GM12873 (cell line): ENCODE measurements around the gene LMLN.

Source experiments
- TF ChIP-seq, protein P1 (sequence below): IDR thresholded peaks from 2 replicates; pipeline ENCODE4 v1.5.1; 2012; ENCODE audit warnings: low read depth, mild to moderate bottlenecking, moderate library complexity, low read length, control low read depth; ENCODE audit not compliant: insufficient read depth; ENCODE audit errors: missing control alignments

LMLN gene

DNA sequence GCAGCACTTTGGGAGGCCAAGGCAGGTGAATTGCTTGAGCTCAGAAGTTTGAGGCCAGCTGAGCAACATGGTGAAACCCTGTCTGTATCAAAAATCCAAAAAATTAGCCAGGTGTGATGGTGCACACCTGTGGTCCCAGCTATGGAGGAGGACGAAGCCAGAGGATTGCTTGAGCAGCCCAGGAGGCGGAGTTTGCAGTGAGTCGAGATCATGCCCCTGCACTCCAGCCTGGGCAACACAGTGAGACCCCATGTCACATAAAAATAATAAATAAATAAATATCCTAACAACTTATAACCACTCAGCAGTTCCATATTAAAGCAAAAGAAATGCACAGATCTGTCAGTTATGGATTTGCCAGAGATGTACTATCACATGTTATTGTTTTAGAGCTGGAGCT, 62.6 kb downstream of the LMLN start:
- TF ChIP-seq, protein P1, sequence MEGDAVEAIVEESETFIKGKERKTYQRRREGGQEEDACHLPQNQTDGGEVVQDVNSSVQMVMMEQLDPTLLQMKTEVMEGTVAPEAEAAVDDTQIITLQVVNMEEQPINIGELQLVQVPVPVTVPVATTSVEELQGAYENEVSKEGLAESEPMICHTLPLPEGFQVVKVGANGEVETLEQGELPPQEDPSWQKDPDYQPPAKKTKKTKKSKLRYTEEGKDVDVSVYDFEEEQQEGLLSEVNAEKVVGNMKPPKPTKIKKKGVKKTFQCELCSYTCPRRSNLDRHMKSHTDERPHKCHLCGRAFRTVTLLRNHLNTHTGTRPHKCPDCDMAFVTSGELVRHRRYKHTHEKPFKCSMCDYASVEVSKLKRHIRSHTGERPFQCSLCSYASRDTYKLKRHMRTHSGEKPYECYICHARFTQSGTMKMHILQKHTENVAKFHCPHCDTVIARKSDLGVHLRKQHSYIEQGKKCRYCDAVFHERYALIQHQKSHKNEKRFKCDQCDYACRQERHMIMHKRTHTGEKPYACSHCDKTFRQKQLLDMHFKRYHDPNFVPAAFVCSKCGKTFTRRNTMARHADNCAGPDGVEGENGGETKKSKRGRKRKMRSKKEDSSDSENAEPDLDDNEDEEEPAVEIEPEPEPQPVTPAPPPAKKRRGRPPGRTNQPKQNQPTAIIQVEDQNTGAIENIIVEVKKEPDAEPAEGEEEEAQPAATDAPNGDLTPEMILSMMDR, result no peak

DNA sequence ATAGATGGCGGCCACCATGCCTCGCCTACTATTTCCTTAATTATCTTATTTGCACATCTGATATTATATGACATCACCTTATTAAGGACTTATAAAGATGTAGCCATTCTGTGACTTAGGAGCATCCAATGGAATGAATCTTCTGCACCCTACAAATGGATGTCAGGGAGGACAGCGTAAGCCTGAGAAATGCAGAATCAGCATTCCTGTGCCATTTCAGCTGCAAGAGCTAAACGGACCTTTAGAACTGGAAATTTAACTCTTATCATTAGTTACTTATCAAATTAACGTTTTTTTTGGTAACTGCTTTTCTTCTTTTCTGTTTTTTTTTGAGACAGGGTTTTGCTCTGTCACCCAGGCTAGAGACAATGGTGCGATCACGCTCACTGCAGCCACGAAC, 65.6 kb downstream of the LMLN start:
- TF ChIP-seq, protein P1, result no peak

DNA sequence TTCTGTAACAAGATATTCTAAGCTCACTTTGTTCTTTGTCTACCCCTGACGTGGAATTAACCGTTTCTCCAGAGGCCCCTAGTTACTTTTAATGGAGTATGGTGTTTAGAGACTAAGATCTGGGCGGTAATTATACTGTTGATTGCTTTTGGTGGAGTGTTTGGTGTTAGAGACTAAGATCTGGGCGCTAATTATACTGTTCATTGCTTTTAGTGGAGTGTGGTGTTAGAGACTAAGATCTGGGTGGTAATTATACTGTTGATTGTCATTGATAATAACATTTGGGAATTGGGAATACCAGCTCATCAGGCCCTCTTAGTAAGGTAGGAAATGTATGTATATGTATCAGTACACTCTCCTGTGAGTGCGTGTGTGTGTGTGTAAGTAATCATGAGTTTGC, 66.6 kb downstream of the LMLN start:
- TF ChIP-seq, protein P1, result no peak

DNA sequence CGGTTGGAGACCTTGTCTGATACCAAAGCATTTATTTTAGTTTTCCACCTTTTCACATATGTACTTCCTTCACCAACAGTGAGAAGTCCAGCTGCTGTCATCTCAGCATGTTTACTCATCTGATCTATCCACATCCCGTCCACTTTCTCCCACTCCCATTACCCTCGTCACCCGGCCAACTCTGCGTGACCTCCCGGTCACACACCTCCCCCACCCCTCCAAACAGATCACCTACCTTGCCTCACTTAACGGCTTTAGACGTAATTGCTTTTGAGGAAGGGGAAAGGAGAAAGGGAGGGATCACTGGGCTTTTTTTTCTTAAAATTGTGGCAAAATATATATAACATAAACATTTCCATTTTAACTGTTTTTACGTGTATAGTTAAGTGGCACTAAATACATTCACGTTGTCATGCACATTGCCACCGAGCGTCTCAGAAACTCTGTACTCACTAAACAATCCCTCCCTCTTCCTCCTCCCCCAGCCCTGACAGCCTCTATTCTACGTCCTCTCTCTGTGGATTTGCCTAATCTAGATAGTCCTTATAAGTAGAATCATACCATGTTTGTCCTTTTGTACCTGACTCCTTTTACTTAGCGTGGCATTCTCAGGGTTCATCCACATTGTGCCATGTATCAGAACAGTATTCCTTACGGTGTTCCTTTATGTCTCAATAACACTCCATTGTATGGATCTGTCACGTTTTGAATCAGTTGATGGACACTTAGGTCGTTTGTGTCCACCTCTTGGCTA, 67.2 kb downstream of the LMLN start:
- TF ChIP-seq, protein P1, result no peak

DNA sequence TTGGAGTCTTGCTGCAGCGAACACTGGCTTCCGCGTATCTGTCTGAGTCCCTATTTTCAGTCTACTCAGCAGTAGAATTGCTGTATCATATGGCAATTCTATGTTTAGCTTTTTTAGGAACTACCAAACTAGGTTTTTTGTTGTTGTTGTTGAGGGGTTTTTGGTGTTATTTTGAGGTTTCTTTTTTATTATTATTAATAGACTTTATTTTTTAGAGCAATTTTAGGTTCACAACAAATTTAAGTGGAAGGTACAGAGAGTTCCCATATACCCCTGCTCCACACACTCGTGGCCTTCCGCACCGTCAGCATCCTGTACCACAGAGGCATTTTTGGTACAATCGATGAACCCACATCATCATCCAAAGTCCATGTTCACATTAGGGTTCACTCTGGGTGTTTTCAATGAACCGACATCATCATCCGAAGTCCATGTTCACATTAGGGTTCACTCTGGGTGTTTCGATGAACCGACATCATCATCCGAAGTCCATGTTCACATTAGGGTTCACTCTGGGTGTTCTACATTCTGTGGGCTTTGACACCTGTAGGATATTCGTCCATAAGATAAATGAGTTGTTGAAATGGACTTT, 67.9 kb downstream of the LMLN start:
- TF ChIP-seq, protein P1, result no peak

DNA sequence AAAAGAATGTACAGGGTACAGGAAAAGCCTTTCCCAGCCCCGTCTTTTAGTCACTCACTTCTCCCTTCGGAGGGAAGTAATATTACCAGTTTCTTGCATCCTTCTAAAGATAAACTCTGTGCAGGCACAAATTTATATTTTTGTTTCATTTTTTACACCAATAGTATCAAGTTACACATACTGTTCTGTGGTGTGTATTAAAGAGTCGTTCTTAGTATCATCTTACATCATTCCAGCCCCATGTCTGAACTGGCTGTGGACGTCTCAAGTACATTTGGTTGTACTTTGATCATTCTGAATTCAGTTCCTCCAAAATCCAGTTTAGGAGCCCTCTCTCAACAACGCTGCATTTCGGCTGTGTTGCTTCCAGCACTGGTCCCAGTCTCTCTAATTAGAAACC, 68.7 kb downstream of the LMLN start:
- TF ChIP-seq, protein P1, result no peak

DNA sequence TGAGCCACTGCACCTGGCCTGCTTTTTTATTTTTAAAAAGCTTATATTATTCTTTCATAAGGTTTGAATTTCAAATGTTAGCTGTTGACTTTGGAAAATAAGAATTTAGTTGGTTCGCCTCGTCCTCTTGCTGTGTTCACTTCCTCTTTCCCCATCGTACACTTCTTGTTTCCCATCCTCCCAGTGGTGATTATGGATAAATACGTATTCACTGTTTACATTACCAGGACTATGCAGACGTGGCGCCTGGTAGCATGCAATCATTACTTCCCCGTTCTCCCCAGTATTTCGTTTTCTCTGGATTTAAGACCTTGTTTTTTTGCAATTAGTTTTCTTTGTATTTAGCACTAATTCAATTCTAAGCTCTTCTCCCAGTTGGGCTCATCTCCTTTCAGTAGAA, 70.1 kb downstream of the LMLN start:
- TF ChIP-seq, protein P1, result no peak
